IMR-90 (cell line): ENCODE data around the gene GLRB.

Experiments
- RAD21 ChIP-seq: IDR thresholded peaks from 2 replicates; pipeline ENCODE4 v1.6.1; 2012; ENCODE audit warnings: low read length, improper control_type of control experiment
- TF ChIP-seq, protein P1 (sequence below): conservative IDR thresholded peaks from 2 replicates; pipeline ENCODE4 v1.5.1; 2012; ENCODE audit warnings: mild to moderate bottlenecking, low read depth, low read length, improper control_type of control experiment

GRCh38 chr4:157080605-157081004, 4.7 kb downstream of the GLRB start:
- TF ChIP-seq, protein P1, sequence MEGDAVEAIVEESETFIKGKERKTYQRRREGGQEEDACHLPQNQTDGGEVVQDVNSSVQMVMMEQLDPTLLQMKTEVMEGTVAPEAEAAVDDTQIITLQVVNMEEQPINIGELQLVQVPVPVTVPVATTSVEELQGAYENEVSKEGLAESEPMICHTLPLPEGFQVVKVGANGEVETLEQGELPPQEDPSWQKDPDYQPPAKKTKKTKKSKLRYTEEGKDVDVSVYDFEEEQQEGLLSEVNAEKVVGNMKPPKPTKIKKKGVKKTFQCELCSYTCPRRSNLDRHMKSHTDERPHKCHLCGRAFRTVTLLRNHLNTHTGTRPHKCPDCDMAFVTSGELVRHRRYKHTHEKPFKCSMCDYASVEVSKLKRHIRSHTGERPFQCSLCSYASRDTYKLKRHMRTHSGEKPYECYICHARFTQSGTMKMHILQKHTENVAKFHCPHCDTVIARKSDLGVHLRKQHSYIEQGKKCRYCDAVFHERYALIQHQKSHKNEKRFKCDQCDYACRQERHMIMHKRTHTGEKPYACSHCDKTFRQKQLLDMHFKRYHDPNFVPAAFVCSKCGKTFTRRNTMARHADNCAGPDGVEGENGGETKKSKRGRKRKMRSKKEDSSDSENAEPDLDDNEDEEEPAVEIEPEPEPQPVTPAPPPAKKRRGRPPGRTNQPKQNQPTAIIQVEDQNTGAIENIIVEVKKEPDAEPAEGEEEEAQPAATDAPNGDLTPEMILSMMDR, result no peak
- TF ChIP-seq RAD21, result no peak
